H7 (cell line): ENCODE results near the gene UBTD1. TPM values are rescaled to one million over a fixed set of nuclear protein-coding genes. Genes with fewer than 3 reads are reported as not detected.

ENCODE experiments used
- DNase-seq: peaks from one replicate; pipeline ENCODE4 v3.0.0; 2012
- H3K27me3 ChIP-seq: 2 replicates; pipeline ENCODE4 v1.6.0; 2011; ENCODE audit warnings: mild to moderate bottlenecking, low read length; ENCODE audit not compliant: control insufficient read depth, insufficient read depth
- H3K36me3 ChIP-seq: replicated peaks from 2 replicates; pipeline ENCODE4 v1.5.1; 2011; ENCODE audit warnings: low read length; ENCODE audit not compliant: control insufficient read depth, insufficient read depth
- H3K4me3 ChIP-seq: 2 replicates; pipeline ENCODE4 v1.5.1; 2011; ENCODE audit warnings: low read depth, mild to moderate bottlenecking, control low read depth, low read length, moderate library complexity; ENCODE audit not compliant: insufficient read depth
- total RNA-seq: library from RNA; depleted of rRNA; stranded (reverse); fragments of >200 nt; shearing (Covaris generic); gene quantifications from 2 replicates; pipeline ENCODE4 v1.2.3, GENCODE V29; 2014; rRNA removed

Gene UBTD1
- total RNA-seq, 1 experiment from 2014 or later: 30.2 TPM

GRCh38 chr10:97598407-97599271 lies 99.9 kb downstream of the UBTD1 start:
- H3K4me3 ChIP-seq: no peak overlapping the region
- DNase-seq: peak; percentile 30
- no peaks in the 10 kb centered on the region for H3K27me3 ChIP-seq
- no peaks in the 10 kb centered on the region for H3K36me3 ChIP-seq

DNA sequence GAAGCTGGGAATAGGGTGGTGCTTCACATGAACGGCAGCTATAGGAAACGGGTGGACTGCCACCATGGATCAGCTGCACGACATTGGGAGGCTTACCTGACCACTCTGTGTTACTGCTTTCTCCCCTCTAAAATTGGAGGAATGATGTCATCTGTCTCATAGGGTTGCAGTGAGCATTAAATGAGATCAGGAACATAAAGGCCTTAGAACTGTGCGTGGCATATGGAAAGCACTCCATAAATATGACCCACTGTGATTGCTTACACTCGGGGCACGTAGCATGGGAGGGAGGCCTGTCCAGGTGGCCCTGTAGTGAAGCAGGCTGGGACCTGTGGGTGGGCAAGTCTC lies 100.5 kb downstream of the UBTD1 start:
- H3K27me3 ChIP-seq: no peaks in the 10 kb centered on the region
- no peak for DNase-seq
- H3K4me3 ChIP-seq: no peak overlapping the region
- H3K36me3 ChIP-seq: no peaks in the 10 kb centered on the region

DNA sequence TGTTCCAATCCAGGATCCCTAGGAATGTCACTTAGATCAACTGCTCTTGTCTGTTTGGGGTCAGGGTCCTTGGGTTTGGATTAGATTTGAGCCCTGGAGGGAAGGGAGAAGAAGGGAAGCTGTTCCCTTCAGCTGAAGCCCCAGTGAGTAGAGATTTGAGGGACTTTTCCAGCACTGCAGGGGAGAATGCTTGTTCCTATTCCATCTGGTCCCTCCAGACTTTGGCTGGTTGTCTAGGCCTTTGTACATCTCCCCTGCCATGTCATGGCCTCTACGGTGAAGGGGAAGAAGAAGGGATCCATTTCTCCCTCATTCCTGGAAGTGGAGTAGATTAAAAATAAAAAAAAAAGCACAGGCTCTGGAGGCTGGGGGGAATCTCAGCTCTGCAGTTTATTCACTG lies 101.9 kb downstream of the UBTD1 start:
- Histone ChIP-seq H3K4me3 (no peak overlapping the region), H3K36me3 (no peaks in the 10 kb centered on the region), H3K27me3 (no peaks in the 10 kb centered on the region)
- DNase-seq: no peak

- H3K27me3 ChIP-seq: no peaks in the 10 kb centered on the region
- H3K36me3 ChIP-seq: no peaks in the 10 kb centered on the region
- no peak overlapping the region for H3K4me3 ChIP-seq
- peak; percentile 65 for DNase-seq
Observed at GRCh38 chr10:97601268-97602215, 102.8 kb downstream of the UBTD1 start.

DNA sequence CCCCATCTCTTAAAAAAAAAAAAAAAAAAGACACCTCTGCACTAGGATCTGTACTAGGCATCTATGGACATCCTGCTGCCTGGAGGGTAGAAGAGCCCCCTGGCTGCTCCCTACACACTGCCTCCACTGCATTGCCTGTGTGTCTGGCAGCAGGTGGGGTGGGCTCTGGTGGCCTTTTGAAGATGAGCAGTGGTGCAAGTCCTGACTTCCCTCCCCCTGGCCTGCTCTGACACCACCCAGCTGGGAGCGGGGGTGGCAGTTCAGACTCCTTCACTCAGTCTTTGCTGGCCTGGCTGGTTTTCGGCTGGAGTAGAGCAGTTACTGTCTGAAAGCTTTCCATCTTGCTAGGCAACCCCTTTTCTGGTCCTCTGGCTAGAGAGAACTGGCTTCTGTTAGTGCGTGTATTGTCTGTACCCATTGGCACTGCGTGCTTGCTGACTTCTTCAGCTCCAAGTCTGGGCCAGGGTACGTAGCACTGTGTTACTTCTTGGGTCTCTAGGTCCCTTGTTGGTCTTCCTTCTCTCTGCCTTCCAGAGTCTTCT lies 108.4 kb downstream of the UBTD1 start:
- H3K4me3 ChIP-seq: no peak overlapping the region
- H3K36me3 ChIP-seq: no peaks in the 10 kb centered on the region
- H3K27me3 ChIP-seq: no peaks in the 10 kb centered on the region
- DNase-seq: peak; percentile 22

GRCh38 chr10:97608991-97609561 lies 110.4 kb downstream of the UBTD1 start:
- peak; percentile 25 for DNase-seq
- Histone ChIP-seq H3K36me3 (no peaks in the 10 kb centered on the region), H3K4me3 (no peak overlapping the region), H3K27me3 (no peaks in the 10 kb centered on the region)

- no peaks in the 10 kb centered on the region; the same call in 1 of the 2 replicates for H3K36me3 ChIP-seq
- no peak overlapping the region for H3K4me3 ChIP-seq
- DNase-seq: peak; percentile 58
- no peaks in the 10 kb centered on the region for H3K27me3 ChIP-seq
Observed at GRCh38 chr10:97611473-97611872, 112.7 kb downstream of the UBTD1 start.

DNA sequence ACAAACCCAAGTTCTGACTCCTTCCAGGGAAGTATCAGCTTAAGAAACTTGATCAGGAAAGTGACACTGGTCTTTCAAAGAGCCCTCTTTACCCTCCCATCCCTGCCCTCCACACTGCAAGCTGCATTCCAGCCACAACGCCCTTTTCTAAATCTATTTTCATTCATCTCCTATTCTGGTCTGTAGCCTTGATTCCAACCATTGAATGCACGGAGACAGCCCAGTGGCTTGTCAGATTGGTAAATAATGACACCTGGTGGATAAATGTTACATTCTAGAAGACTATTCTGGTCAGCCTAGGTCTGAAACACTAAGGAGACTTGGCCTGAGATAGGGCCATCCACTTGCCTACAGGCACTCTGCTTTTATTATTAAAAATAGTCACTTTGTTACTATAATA lies 113.7 kb downstream of the UBTD1 start:
- Histone ChIP-seq H3K36me3 (no peaks in the 10 kb centered on the region; the same call in 1 of the 2 replicates), H3K27me3 (no peaks in the 10 kb centered on the region), H3K4me3 (no peak overlapping the region)
- DNase-seq: peak; percentile 74

DNA sequence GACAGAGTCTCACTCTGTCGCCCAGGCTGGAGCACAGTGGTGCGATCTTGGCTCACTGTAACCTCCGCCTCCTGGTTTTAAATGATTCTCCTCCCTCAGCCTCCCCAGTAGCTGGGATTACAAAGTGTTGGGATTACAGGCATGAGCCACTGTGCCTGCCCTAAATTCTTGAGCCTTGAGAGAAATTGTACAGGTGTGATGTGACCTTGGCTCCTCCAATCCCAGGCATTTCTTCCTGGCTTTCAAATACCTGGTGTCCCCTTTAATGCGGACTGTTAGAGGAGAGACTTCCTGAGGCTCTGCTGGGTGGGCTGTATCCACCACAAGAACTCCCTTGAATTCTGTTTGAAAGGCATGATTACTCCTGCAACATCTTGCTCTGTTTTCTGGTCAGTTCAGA lies 119.6 kb downstream of the UBTD1 start:
- no peak overlapping the region for H3K4me3 ChIP-seq
- no peaks in the 10 kb centered on the region; the same call in 1 of the 2 replicates for H3K36me3 ChIP-seq
- H3K27me3 ChIP-seq: no peaks in the 10 kb centered on the region
- no peak for DNase-seq

DNA sequence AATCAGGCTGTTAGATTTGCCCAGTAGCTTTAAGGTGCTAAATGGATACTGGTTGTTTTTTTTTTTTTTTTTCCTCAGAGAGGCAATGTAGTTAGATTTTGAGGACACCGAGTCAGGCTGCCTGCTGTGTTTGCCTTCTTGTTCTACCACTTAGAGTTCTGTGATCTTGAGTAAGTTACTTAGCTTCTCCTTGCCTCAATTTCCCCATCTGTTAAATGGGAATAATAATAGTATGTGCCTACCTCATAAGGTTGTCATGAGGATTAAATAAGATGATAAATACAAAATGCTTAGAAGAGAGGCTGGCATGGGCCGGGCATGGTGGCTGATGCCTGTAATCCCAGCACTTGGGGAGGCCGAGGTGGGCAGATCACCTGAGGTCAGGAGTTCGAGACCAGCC lies 120.0 kb downstream of the UBTD1 start:
- H3K36me3 ChIP-seq: no peaks in the 10 kb centered on the region; the same call in 1 of the 2 replicates
- no peak for DNase-seq
- no peaks in the 10 kb centered on the region for H3K27me3 ChIP-seq
- H3K4me3 ChIP-seq: no peak overlapping the region

Other genes with a start within 250 kb of the UBTD1 start
- gene ARHGAP19, start 206.3 kb upstream of the UBTD1 start, total RNA-seq: 38.7 and 54.0 TPM in 2 replicates
- gene FRAT1, start 179.7 kb upstream of the UBTD1 start, total RNA-seq: 5.2 and 6.2 TPM in 2 replicates
- 46.8 and 67.0 TPM in 2 replicates for gene FRAT2, start 164.2 kb upstream of the UBTD1 start, total RNA-seq
- 41.7 and 47.4 TPM in 2 replicates for gene RRP12, start 97.6 kb upstream of the UBTD1 start, total RNA-seq
- 1,178 and 1,380 TPM in 2 replicates for gene PGAM1, start 72.7 kb upstream of the UBTD1 start, total RNA-seq
- gene EXOSC1, start 52.9 kb upstream of the UBTD1 start, total RNA-seq: 71.8 and 84.5 TPM in 2 replicates
- 36.0 and 47.6 TPM in 2 replicates for gene ZDHHC16, start 52.7 kb upstream of the UBTD1 start, total RNA-seq
- 177 and 188 TPM in 2 replicates for gene MMS19, start 502 bp upstream of the UBTD1 start, total RNA-seq
- gene ANKRD2, start 73.9 kb downstream of the UBTD1 start, total RNA-seq: not detected in 2 replicates
- 0.37 TPM in 1 of 2 replicates, not detected in the other for gene HOGA1, start 85.5 kb downstream of the UBTD1 start, total RNA-seq
- gene C10orf62, start 90.8 kb downstream of the UBTD1 start, total RNA-seq: not detected in 2 replicates
- 12.0 and 13.7 TPM in 2 replicates for gene MORN4, start 134.6 kb downstream of the UBTD1 start, total RNA-seq
- 19.6 and 26.2 TPM in 2 replicates for gene PI4K2A, start 141.7 kb downstream of the UBTD1 start, total RNA-seq
- 10.6 and 13.6 TPM in 2 replicates for gene AVPI1, start 188.3 kb downstream of the UBTD1 start, total RNA-seq
- 18.7 and 21.2 TPM in 2 replicates for gene MARVELD1, start 214.8 kb downstream of the UBTD1 start, total RNA-seq
- gene ZFYVE27, start 238.2 kb downstream of the UBTD1 start, total RNA-seq: 19.2 and 21.8 TPM in 2 replicates